Activated CD4-positive, CD25-positive, alpha-beta regulatory T cell treated with anti-CD3 and anti-CD28 coated beads, Interleukin-2, amount 50 U/mL, for 16 hours (primary cell): Measurements from ENCODE around the gene CDK12.
"Not testable (repeated sequence)": the region's sequence is repeated elsewhere in the genome, so short reads cannot be mapped to it uniquely, and the experiment has no call there.

ENCODE experiments used
- DNase-seq: peaks from one replicate; pipeline ENCODE4 v3.0.0-alpha.2; 2020; ENCODE audit warnings: low read depth, low spot score

Gene CDK12

DNA sequence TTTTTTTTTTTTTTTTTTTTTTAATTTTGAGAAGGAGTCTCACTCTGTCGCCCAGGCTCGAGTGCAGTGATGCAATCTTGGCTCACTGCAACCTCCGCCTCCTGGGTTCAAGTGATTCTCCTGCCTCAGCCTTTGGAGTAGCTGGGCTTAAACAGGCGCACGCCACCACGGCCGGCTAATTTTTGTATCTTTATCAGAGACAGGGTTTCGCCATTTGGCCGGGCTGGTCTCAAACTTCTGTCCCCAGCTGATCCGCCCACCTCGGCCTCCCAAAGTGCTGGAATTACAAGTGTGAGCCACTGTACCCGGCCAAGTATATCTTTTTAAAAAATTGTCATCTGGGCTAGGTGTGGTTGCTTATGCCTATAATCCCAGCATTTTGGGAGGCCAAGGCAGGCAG is 35.6 kb downstream of the CDK12 start:
- not testable (repeated sequence) for DNase-seq

- DNase-seq: no peak
Measured at GRCh38 chr17:39507511-39507910, 46.2 kb downstream of the CDK12 start.

GRCh38 chr17:39508987-39509386 is 47.7 kb downstream of the CDK12 start:
- no peak for DNase-seq

DNA sequence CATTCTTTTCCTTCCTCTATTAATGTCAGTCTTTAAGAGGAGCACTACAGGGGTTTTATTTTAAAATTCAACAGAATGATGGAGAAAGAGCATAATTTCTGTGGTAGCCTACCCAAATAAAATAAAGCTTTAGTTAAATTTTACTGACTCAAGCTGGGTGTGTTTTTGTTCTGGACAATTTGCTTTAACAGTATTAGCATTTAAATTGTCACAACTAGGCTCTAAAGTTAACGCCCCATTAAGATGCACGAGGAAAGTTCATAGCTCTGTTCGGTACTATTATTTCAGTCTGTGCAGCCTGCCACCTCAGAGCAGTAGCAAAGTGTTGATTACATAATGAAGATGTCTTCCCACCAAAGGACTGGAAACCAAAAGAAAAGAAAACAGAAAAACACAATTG is 52.0 kb downstream of the CDK12 start:
- no peak for DNase-seq

- no peak for DNase-seq
Measured at GRCh38 chr17:39513915-39514314, 52.6 kb downstream of the CDK12 start.

- DNase-seq: no peak
Measured at GRCh38 chr17:39517224-39517623, 55.9 kb downstream of the CDK12 start.

DNA sequence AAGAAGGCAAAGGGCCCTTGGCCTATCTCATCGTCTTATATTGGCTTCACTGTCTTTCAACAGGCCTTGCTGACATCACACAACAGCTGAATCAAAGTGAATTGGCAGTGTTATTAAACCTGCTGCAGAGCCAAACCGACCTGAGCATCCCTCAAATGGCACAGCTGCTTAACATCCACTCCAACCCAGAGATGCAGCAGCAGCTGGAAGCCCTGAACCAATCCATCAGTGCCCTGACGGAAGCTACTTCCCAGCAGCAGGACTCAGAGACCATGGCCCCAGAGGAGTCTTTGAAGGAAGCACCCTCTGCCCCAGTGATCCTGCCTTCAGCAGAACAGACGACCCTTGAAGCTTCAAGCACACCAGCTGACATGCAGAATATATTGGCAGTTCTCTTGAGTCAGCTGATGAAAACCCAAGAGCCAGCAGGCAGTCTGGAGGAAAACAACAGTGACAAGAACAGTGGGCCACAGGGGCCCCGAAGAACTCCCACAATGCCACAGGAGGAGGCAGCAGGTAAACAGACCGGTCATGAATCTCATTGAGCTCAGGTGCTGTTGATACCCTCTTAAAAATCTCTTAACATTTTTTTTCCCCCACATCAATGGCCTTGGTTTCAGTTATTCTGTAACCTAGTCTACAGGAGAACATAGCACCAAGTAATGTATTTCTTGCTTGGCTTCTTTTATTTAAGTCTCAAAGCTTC is 64.7 kb downstream of the CDK12 start:
- no peak for DNase-seq

- no peak for DNase-seq
Measured at GRCh38 chr17:39527220-39527813, 66.0 kb downstream of the CDK12 start.

GRCh38 chr17:39529455-39529854 is 68.2 kb downstream of the CDK12 start:
- no peak for DNase-seq

GRCh38 chr17:39530513-39530912 is 69.2 kb downstream of the CDK12 start:
- DNase-seq: no peak

DNA sequence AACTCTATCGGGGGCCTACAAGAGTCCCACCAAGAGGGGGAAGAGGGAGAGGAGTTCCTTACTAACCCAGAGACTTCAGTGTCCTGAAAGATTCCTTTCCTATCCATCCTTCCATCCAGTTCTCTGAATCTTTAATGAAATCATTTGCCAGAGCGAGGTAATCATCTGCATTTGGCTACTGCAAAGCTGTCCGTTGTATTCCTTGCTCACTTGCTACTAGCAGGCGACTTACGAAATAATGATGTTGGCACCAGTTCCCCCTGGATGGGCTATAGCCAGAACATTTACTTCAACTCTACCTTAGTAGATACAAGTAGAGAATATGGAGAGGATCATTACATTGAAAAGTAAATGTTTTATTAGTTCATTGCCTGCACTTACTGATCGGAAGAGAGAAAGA is 70.0 kb downstream of the CDK12 start:
- no peak for DNase-seq

GRCh38 chr17:39533891-39534290 is 72.6 kb downstream of the CDK12 start:
- no peak for DNase-seq

DNA sequence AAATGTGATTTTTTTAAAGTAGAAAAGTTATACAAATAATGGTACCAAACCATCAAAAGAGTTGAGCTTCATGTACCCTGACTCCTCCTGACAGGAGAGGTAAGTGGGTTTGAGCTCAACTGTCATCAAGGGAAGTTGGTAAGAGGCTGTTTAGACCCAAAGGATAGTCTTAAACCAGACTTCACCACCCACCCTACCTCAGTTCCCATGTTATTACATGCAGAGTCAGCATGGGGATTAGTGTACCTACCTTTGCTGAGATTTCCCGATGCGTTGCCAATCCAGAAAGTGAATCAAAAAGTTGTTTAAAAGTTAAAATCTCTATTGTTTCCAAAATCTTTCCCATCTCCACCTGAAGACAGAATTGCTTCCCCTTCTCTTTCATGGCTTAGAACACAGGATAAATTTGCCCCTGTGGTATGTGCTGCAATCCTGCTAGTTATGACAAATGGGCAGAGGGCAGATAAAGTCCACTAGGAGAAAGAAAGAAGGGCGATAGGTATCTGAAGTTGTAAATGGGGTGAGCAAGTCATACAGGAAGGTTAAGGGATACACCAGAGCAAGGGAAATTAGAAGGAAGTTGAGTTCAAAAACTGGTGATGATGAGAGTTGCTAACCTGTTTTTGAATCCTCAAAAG is 73.6 kb downstream of the CDK12 start:
- no peak for DNase-seq

GRCh38 chr17:39536468-39536867 is 75.2 kb downstream of the CDK12 start:
- no peak for DNase-seq

GRCh38 chr17:39537364-39537763 is 76.1 kb downstream of the CDK12 start:
- not testable (repeated sequence) for DNase-seq

DNA sequence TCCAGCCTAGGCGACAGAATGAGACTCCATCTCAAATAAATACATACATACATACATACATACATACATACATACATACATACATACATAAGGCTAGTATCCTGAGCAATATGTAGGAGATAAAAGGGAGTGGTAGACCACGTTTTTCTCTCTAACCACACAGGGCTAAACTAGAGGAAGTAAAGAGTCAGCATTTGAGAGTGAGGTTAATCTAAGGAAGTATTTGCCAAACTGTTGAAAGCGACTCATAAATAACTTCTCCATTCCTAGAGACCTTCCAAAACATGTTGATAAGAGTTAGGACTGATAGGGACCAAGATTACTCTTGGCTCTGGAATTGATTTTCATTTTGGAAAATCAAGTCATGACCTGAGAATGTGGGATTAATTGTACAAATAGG is 77.6 kb downstream of the CDK12 start:
- no peak for DNase-seq

DNA sequence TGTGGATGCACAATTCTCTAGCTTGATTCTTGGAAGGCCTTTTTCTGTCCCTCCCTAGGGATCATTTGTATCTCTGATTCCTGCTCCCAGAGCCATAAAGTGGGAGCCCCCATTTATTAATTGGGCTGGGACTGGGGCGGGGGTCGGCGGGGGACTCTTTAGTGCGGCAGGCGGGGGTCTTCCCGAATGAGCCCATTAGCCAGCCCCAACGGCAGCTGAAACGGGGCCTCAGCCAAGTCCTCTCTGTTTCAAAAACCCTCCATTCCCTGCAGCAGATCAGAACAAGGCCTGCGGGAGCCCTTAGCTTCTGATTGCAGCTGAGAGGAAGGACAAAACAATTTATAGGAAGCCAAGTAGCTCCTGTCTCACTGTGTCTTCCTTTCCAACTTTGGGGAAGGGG is 79.3 kb downstream of the CDK12 start:
- no peak for DNase-seq

GRCh38 chr17:39541652-39542051 is 80.4 kb downstream of the CDK12 start:
- DNase-seq: no peak

DNA sequence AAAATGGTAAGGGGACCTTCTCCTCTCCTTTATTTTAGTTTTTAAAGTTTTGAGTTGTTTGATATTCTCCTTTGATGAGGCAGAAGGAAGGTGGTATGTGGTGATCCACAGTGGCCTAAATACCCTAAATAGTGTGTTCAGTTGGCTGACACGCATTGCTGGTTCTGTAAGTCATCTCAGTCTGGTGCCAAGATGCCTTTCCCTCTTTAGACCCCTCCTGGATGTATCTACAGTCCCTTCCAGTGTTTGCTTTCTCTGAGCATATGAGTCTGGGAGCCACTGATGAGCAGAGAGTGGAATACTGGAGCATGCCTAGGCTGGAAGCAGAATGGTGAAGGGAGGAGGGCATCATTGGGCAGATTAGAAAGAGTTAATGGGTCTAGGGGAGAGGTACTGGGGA is 81.9 kb downstream of the CDK12 start:
- DNase-seq: no peak

GRCh38 chr17:39543664-39544063 is 82.4 kb downstream of the CDK12 start:
- DNase-seq: no peak

DNA sequence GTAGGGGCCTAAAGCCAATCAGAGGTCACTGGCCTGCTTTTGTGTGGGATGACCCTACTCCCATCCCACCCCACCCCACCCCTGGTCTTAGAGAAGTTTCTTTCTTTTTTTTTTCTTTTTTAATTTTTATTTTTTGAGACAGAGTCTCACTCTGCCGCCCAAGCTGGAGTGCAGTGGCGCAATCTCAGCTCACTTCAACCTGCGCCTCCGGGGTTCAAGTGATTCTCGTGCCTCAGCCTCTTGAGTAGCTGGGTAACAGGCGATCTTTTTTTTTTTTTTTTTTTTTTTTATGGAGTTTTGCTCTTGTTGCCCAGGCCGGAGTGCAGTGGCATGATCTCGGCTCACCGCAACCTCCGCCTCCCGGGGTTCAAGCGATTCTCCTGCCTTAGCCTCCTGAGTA is 83.1 kb downstream of the CDK12 start:
- not testable (repeated sequence) for DNase-seq

GRCh38 chr17:39547713-39548478 is 86.6 kb downstream of the CDK12 start:
- DNase-seq: peak; percentile 60
